MM.1S (cell line): ENCODE results near the gene STMND1.

Experiments
- DNase-seq: peaks from one replicate; pipeline ENCODE4 v3.0.0-alpha.2; 2015
- H2AFZ ChIP-seq: fragments of 300-600 bp; sonication (generic); 2 replicates; pipeline ENCODE4 v1.6.0; 2016; ENCODE audit warnings: antibody characterized with exemption, low read length
- H3F3A ChIP-seq: fragments of 300-600 bp; sonication (generic); 2 replicates; pipeline ENCODE4 v1.6.1; 2016; ENCODE audit warnings: mild to moderate bottlenecking, antibody characterized with exemption, low read length, moderate library complexity, mixed read lengths; ENCODE audit not compliant: insufficient read depth
- H3K27ac ChIP-seq: fragments of 300-600 bp; sonication (generic); 2 replicates; pipeline ENCODE4 v1.5.1; 2016; ENCODE audit warnings: mild to moderate bottlenecking, low read length
- H3K27me3 ChIP-seq: fragments of 300-600 bp; sonication (generic); replicated peaks from 2 replicates; pipeline ENCODE4 v1.6.0; 2016; ENCODE audit warnings: low read length; ENCODE audit not compliant: insufficient read depth
- H3K36me3 ChIP-seq: fragments of 300-600 bp; sonication (generic); replicated peaks from 2 replicates; pipeline ENCODE4 v1.6.1; 2016; ENCODE audit warnings: mild to moderate bottlenecking, low read length, mixed read lengths; ENCODE audit not compliant: insufficient read depth
- H3K4me1 ChIP-seq: fragments of 300-600 bp; sonication (generic); 2 replicates; pipeline ENCODE4 v1.6.1; 2016; ENCODE audit warnings: low read length, mixed read lengths
- H3K4me2 ChIP-seq: fragments of 300-600 bp; sonication (generic); 2 replicates; pipeline ENCODE4 v1.6.0; 2016; ENCODE audit warnings: low read depth, low read length
- H3K4me3 ChIP-seq: fragments of 300-600 bp; sonication (generic); 2 replicates; pipeline ENCODE4 v1.5.1; 2016; ENCODE audit warnings: low read length, mixed read lengths
- H3K79me2 ChIP-seq: fragments of 300-600 bp; sonication (generic); 2 replicates; pipeline ENCODE4 v1.6.1; 2016; ENCODE audit warnings: mixed run types, low read length, mixed read lengths
- H3K9ac ChIP-seq: fragments of 300-600 bp; sonication (generic); 2 replicates; pipeline ENCODE4 v1.6.1; 2016; ENCODE audit warnings: low read length, mixed read lengths
- H3K9me2 ChIP-seq: fragments of 300-600 bp; sonication (generic); replicated peaks from 2 replicates; pipeline ENCODE4 v1.6.1; 2016; ENCODE audit warnings: mild to moderate bottlenecking, low read length, mixed read lengths; ENCODE audit not compliant: insufficient read depth
- H3K9me3 ChIP-seq: fragments of 300-600 bp; sonication (generic); replicated peaks from 2 replicates; pipeline ENCODE4 v1.6.1; 2016; ENCODE audit warnings: mild to moderate bottlenecking, low read length, mixed read lengths; ENCODE audit not compliant: insufficient read depth
- H4K20me1 ChIP-seq: fragments of 300-600 bp; sonication (generic); 2 replicates; pipeline ENCODE4 v1.6.1; 2016; ENCODE audit warnings: mild to moderate bottlenecking, low read length, moderate library complexity, mixed read lengths; ENCODE audit not compliant: insufficient read depth
- EZH2 ChIP-seq: fragments of 300-600 bp; sonication (generic); optimal IDR thresholded peaks from 2 replicates; pipeline ENCODE3; 2017; ENCODE audit warnings: low read depth, mild to moderate bottlenecking, antibody characterized with exemption, low read length, mixed read lengths
- EZH2phosphoT487 ChIP-seq: fragments of 300-600 bp; sonication (generic); IDR thresholded peaks from 2 replicates; pipeline ENCODE4 v1.6.1; 2018; ENCODE audit warnings: antibody characterized with exemption, low read length
- TF ChIP-seq, protein P1 (sequence below): fragments of 300-600 bp; sonication (generic); IDR thresholded peaks from 2 replicates; pipeline ENCODE4 v1.5.1; 2016; ENCODE audit warnings: antibody characterized with exemption, low read length, mixed read lengths

The STMND1 gene

GRCh38 chr6:17101422-17102257 is at the start of gene STMND1:
Gene STMND1 (plus strand): TSS chr6:17102050. CDS start chr6:17102258, 208 bp downstream.
- H3K9ac ChIP-seq, result no peak within 1 kb of the TSS
- no peak within 1 kb of the TSS for H3K4me3 ChIP-seq

GRCh38 chr6:17054647-17055046 is 47.2 kb upstream of the STMND1 start:
- no peak for DNase-seq
- no peaks in the 10 kb centered on the region for H3K27me3 ChIP-seq
- H3K4me1 ChIP-seq, result no peaks in the 10 kb centered on the region
- no peak overlapping the region for H2AFZ ChIP-seq
- H3K36me3 ChIP-seq, result no peaks in the 10 kb centered on the region
- H3K9me3 ChIP-seq, result no peaks in the 10 kb centered on the region
- no peaks in the 10 kb centered on the region for H3F3A ChIP-seq
- H3K79me2 ChIP-seq, result no peaks in the 10 kb centered on the region
- no peak overlapping the region for H3K4me2 ChIP-seq
- no peak for TF ChIP-seq EZH2phosphoT487
- TF ChIP-seq, protein P1, sequence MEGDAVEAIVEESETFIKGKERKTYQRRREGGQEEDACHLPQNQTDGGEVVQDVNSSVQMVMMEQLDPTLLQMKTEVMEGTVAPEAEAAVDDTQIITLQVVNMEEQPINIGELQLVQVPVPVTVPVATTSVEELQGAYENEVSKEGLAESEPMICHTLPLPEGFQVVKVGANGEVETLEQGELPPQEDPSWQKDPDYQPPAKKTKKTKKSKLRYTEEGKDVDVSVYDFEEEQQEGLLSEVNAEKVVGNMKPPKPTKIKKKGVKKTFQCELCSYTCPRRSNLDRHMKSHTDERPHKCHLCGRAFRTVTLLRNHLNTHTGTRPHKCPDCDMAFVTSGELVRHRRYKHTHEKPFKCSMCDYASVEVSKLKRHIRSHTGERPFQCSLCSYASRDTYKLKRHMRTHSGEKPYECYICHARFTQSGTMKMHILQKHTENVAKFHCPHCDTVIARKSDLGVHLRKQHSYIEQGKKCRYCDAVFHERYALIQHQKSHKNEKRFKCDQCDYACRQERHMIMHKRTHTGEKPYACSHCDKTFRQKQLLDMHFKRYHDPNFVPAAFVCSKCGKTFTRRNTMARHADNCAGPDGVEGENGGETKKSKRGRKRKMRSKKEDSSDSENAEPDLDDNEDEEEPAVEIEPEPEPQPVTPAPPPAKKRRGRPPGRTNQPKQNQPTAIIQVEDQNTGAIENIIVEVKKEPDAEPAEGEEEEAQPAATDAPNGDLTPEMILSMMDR, result no peak
- no peak for TF ChIP-seq EZH2
- H4K20me1 ChIP-seq, result no peaks in the 10 kb centered on the region
- no peak overlapping the region for H3K9ac ChIP-seq
- H3K27ac ChIP-seq, result no peak overlapping the region
- no peak overlapping the region for H3K4me3 ChIP-seq
- H3K9me2 ChIP-seq, result no peaks in the 10 kb centered on the region

More at GRCh38 chr6:17101422-17102257, at the start of gene STMND1:
- Histone ChIP-seq H3K36me3 (no peaks in the 10 kb centered on the region), H3K27me3 (no peaks in the 10 kb centered on the region), H3K4me2 (no peak within 1 kb of the TSS), H3K9me3 (no peaks in the 10 kb centered on the region), H3F3A (no peaks in the 10 kb centered on the region), H4K20me1 (no peaks in the 10 kb centered on the region), H3K9me2 (no peaks in the 10 kb centered on the region), H3K79me2 (no peaks in the 10 kb centered on the region), H3K4me1 (no peaks in the 10 kb centered on the region), H2AFZ (no peak within 1 kb of the TSS), H3K27ac (no peak within 1 kb of the TSS)
- TF ChIP-seq, protein P1, result no peak
- TF ChIP-seq EZH2phosphoT487 (no peak), EZH2 (no peak)
- no peak for DNase-seq

DNA sequence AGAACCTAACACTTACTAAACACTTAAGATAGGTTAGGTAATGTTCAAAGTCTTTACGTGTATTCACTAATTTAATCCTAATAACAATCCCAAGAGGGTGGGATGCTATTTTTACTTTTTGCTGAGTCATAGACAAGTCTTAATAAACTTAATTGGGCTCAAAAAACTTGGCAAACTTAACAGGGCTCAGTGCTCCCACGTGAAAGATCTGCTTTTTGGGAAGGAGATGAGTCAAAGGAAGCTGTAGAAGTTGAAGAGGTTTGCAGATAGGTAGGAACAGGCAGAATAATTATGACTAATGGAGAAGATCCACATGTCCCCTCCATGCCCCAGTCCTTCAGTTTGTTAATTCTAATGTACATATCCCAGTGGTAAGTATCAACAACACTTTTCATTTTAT is 44.5 kb upstream of the STMND1 start:
- Histone ChIP-seq H3K9ac (no peak overlapping the region), H4K20me1 (no peaks in the 10 kb centered on the region), H3K9me2 (no peaks in the 10 kb centered on the region), H3K4me1 (no peaks in the 10 kb centered on the region), H3K4me3 (no peak overlapping the region), H3K9me3 (no peaks in the 10 kb centered on the region), H3F3A (no peaks in the 10 kb centered on the region), H3K79me2 (no peaks in the 10 kb centered on the region), H3K27ac (no peak overlapping the region), H3K27me3 (no peaks in the 10 kb centered on the region), H3K36me3 (no peaks in the 10 kb centered on the region), H2AFZ (no peak overlapping the region), H3K4me2 (no peak overlapping the region)
- TF ChIP-seq, protein P1, result no peak
- no peak for TF ChIP-seq EZH2
- TF ChIP-seq EZH2phosphoT487, result no peak
- DNase-seq, result no peak
